Ectodermal cell (in vitro differentiated cells): ENCODE measurements around the gene NFKBIE.

Experiments used
- H3K27ac ChIP-seq: 2 replicates; pipeline ENCODE4 v1.7.0; 2013; ENCODE audit warnings: mild to moderate bottlenecking, low read depth, low read length; ENCODE audit not compliant: insufficient read depth, poor library complexity, severe bottlenecking
- H3K27me3 ChIP-seq: 2 replicates; pipeline ENCODE4 v1.7.0; 2013; ENCODE audit warnings: mild to moderate bottlenecking, low read length; ENCODE audit not compliant: insufficient read depth, control insufficient read depth, poor library complexity, severe bottlenecking
- H3K36me3 ChIP-seq: one replicate; pipeline ENCODE4 v1.7.0; 2013; ENCODE audit warnings: low read length; ENCODE audit not compliant: control insufficient read depth, insufficient read depth
- H3K4me1 ChIP-seq: one replicate; pipeline ENCODE4 v1.7.0; 2013; ENCODE audit warnings: low read length; ENCODE audit not compliant: control insufficient read depth, insufficient read depth
- H3K4me3 ChIP-seq: 2 replicates; pipeline ENCODE4 v1.7.0; 2013; ENCODE audit warnings: low read depth, low read length, control low read depth; ENCODE audit not compliant: insufficient read depth
- H3K9me3 ChIP-seq: 2 replicates; pipeline ENCODE4 v1.7.0; 2013; ENCODE audit warnings: mild to moderate bottlenecking, low read length, moderate library complexity; ENCODE audit not compliant: control insufficient read depth
- WGBS, 2 experiments: methylation state at CpG; one replicate each; pipeline ENCODE4 v1.1.7; 2013; ENCODE audit warnings: missing lambda C conversion rate in 2 of 2; 5-methylcytosine and 5-hydroxymethylcytosine counted together

NFKBIE gene

DNA sequence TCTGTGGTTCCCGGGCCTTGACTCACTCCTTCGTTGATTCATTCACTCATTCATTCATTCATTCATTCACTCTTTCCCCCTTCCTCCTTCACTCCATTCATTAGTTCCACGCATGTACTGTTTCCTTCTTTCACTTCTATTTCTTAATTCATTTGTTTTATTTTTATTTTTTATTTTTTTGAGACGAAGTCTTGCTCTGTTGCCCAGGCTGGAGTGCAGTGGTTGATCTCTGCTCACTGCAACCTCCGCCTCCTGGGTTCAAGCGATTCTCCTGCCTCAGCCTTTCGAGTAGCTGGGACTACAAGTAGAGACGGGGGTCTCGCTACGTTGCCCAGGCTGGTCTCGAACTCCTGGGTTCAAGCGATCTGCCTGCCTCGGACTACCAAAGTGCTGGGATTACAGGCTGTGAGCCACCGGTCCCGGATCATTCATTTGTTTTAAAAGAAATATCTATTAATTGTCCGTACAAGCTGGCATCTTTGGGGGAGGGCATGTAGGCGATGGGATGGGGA is 427 bp upstream of the NFKBIE start:
- Histone ChIP-seq H3K4me1 (peaks cover 46% of the 10 kb centered on the region), H3K4me3 (peak overlapping the region; percentile 66)

DNA sequence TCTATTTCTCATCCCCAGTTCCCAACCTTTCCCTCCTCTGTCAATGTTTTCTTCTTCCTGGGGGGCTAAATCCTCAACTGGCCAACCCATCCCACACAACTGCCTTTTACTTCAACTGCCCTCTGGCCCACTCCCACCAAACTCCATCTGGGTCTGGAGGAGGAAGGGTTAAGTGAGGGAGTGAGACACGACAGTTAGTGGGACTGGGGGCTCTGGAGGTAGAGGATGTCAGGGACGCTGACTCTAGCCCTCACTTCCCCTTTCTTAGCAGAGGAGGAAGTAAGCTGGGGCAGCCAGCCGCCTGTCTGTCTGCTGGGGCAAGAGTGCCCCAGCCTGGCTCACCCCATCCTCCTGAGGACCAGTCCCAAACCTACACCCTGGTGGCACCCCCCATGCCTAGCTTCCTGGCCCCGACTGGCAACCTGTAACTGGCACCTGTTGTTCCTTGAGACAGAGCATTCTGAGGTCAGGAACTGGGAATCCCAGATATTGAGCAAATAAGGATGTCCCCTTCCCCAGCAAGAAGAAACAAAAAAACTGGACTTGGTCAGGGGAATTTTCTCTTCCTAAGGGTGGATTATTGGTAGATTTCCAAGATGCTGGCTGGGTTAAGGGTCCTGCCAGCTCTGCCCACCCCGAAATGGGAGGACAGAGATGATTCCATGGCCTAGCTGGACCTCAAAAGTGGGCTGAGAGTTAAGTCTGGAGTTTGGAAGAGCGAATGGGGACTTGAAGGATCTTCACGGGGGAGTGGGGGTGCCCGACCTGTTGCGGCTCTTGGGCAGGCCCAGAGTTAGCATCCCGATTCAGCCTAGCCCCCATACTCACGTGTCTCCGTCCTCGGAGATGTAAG is 971 bp downstream of the NFKBIE start:
- H3K9me3 ChIP-seq = no peaks in the 10 kb centered on the region
- H3K27ac ChIP-seq = no peak overlapping the region
- peaks cover 41% of the 10 kb centered on the region for H3K4me1 ChIP-seq
- peaks cover 7% of the 10 kb centered on the region for H3K27me3 ChIP-seq
- peaks cover 4% of the 10 kb centered on the region for H3K36me3 ChIP-seq
- WGBS, 2 experiments = 10 to 14% methylated on average over 13 of the region's 13 CpGs
- peak overlapping the region; percentile 66 for H3K4me3 ChIP-seq

More for the DNA sequence above, 427 bp upstream of the NFKBIE start:
- Histone ChIP-seq H3K9me3 (no peaks in the 10 kb centered on the region), H3K36me3 (peaks cover 4% of the 10 kb centered on the region), H3K27me3 (peaks cover 17% of the 10 kb centered on the region), H3K27ac (no peak overlapping the region)
- 70 to 73% methylated on average over 17 of the region's 17 CpGs for WGBS, 2 experiments

DNA sequence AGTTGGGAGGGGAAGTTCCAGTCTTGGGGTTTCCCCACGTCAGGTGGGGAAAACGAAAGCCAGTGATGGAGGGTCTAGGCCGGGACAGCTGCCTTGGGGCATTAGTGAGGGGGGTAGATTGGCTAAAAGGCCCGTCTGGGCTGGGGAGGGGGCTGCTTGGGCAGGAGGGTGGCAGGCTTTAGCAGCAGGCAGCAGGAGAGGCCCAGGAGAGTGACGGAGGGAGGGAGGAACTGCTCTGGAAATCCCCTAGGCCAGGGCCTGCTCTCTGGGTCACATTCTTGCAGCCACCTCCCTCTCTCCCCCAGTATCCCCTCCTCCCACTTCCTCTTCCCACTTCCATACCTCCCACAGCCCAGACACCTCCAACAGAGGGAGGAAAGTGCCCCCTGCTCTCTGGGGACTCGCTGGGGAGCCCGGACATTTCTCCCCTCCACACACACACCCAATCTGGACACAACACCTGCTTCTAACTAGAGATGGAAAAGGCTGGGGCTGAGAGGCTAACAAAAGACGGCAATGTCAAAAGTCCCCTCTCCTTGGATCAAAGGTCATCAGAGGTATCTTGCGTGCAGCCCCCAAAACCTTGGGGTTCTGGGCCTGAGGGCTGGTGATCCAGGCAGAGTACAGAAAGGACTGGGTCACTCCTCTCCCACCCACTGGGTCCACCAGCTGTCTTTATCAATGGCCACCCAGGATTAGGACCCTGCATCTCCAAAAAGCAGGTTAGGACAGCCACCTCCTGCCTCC is 1.8 kb downstream of the NFKBIE start:
- H3K4me1 ChIP-seq = peaks cover 34% of the 10 kb centered on the region
- H3K27ac ChIP-seq = no peak overlapping the region
- H3K4me3 ChIP-seq = peak overlapping the region; percentile 66
- H3K9me3 ChIP-seq = no peaks in the 10 kb centered on the region
- WGBS, 2 experiments = 45 to 46% methylated on average over 8 to 9 of the region's 9 CpGs
- peaks cover 4% of the 10 kb centered on the region for H3K36me3 ChIP-seq
- H3K27me3 ChIP-seq = no peaks in the 10 kb centered on the region

DNA sequence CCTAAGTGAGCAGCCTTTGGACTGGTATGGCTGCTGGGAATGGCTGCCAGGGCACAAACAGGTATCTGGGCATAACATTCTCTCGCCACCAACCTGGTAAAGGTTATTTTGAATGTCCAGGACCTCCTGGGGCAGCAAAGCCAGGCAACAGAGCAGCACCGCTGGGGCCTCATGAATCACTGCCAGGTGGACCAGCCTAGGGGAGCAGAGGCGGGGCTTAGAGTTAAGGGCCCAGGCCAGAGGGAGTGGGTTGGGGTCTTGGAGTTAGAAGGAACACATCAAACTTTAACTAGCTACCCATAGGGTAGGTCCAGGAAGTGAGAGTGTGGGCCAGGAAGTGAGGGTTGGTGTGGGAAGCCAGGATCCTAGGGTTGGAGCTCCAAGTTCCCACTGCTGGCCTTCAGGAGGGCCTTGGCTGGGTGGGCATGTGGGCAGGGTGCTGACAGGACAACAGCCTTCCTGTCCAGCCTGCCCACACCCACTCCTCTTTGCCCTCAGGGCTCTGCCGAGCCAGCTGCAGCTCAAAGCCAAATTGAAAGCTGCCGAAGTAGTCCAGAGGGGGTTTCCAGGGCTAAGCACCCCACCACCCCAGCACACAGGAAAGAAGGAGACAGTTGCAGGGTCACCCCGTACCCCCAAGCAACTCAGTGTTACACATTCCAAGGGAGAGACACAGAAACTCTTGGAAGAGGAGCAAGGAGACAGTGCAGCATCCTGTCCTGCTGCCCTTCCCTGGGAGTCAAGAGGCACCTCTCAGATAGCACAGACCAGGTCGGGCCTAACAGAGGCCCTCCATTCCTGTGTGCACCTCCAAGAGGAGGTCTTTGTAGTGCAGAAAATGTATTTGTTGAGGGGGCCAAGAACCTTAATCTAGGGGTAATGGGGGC is 2.6 kb downstream of the NFKBIE start:
- Histone ChIP-seq H3K4me3 (no peak overlapping the region), H3K36me3 (peaks cover 4% of the 10 kb centered on the region), H3K27ac (no peak overlapping the region), H3K9me3 (no peaks in the 10 kb centered on the region), H3K27me3 (no peaks in the 10 kb centered on the region), H3K4me1 (peaks cover 31% of the 10 kb centered on the region)
- WGBS, 2 experiments = 78 to 85% methylated on average over 7 of the region's 7 CpGs

DNA sequence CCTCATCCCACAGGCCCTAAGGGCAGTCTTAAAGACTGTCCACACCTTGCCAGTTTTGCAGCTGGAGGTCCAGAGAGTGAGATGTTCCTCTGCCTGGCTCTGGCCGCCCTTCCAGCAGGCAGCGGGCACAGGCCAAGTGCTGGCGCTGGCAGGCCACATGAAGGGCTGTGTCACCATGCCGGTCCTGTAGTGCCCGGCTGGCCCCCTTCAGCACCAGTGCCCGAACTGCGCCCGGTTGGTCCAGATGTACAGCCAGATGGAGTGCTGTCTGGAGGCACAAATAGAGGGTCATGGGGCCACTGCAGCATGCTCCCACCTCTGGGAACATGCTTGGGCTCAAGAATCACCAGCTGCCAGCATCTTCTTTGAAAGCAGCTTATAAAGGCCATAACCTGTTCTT is 3.8 kb downstream of the NFKBIE start:
- Histone ChIP-seq H3K27me3 (no peaks in the 10 kb centered on the region), H3K4me3 (no peak overlapping the region), H3K36me3 (peaks cover 4% of the 10 kb centered on the region), H3K9me3 (no peaks in the 10 kb centered on the region), H3K27ac (no peak overlapping the region), H3K4me1 (peaks cover 33% of the 10 kb centered on the region)
- WGBS, 2 experiments = 96% methylated on average over 8 of the region's 8 CpGs

DNA sequence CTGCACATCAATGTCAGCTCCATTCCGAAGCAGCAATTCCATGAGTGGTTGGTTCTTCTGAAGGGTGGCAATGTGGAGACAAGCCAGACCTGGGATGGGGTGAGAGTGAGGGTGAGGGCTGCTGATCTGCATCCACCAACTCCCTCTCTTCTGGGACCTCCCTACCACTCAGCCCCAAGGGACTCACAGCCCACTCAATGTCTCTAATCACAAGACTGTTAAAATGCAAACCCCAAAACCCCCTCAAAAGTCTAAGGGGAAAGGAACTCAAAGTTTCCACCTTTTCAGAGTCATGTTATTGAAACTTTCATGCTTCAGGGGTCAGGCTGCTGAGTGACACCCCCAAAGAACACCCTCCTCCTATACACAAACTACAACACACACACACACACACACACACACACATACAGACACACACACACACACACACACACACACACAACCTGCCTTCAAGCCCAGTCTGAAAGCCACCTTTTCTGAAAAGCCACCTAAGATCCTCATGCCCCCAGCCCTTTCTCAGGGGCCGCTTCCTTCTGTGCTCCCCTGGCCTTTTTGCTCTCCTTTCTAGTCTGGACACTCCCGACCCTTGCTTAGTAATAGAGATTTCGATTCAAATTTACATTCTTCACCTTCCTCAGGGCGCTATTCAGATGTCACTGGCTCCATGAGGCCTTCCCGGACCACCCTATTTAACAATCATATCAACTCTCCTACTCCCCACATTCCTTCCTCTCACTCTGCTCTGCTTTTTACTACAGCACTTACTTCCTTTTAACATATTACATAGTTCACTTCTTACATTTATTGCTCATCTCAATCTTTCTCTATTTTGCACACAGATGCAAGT is 4.7 kb downstream of the NFKBIE start:
- Histone ChIP-seq H3K27ac (no peak overlapping the region), H3K9me3 (no peaks in the 10 kb centered on the region), H3K4me1 (peaks cover 33% of the 10 kb centered on the region), H3K4me3 (no peak overlapping the region), H3K36me3 (peaks cover 4% of the 10 kb centered on the region), H3K27me3 (no peaks in the 10 kb centered on the region)
- 92 to 97% methylated on average over 6 of the region's 6 CpGs for WGBS, 2 experiments

DNA sequence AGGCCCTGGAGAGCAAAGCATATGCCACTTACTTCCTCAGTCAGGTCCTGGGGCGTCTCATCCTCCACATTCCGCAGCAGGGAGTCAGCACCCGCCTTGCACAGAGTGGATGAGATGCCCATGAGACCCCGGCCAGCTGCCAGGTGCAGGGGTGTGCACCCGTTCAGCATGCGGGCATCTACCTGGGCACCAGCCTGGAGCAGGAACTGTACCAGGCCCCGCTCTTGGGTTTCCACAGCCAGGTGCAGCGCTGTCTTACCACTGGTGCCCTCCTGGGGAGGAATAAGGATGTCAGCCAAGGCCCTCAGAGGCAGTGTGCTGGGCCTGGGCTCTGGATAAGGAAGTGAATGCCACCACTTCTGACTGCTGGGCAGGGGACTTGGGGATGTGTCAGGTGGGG is 5.3 kb downstream of the NFKBIE start:
- Histone ChIP-seq H3K9me3 (no peaks in the 10 kb centered on the region), H3K27ac (no peak overlapping the region), H3K4me3 (no peak overlapping the region), H3K36me3 (peaks cover 4% of the 10 kb centered on the region), H3K4me1 (peaks cover 33% of the 10 kb centered on the region), H3K27me3 (no peaks in the 10 kb centered on the region)
- 93 to 96% methylated on average over 8 of the region's 8 CpGs for WGBS, 2 experiments

DNA sequence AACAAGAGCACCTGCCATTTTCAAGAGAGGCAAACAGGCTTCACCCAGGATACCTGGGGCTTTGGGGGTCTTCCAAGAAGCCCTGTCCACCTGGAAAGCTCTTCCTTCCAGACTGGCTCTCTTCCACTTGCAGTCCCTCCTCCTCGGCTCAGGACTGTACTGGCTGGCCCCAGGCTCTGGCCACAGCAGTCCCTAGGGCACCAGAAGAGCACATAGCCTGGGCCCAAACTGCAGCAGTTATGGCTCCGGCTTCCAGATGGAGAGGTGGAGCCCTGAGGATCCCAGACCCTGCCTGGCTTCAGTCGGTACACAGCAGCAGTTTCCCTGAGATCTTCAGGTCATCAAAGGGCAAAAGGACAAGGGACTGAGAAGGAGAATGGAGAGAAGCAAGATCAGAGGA is 6.4 kb downstream of the NFKBIE start:
- H3K36me3 ChIP-seq = peaks cover 8% of the 10 kb centered on the region
- 91 to 93% methylated on average over 3 of the region's 3 CpGs for WGBS, 2 experiments
- H3K27me3 ChIP-seq = no peaks in the 10 kb centered on the region
- no peaks in the 10 kb centered on the region for H3K9me3 ChIP-seq
- peaks cover 24% of the 10 kb centered on the region for H3K4me1 ChIP-seq
- H3K4me3 ChIP-seq = no peak overlapping the region
- H3K27ac ChIP-seq = no peak overlapping the region

DNA sequence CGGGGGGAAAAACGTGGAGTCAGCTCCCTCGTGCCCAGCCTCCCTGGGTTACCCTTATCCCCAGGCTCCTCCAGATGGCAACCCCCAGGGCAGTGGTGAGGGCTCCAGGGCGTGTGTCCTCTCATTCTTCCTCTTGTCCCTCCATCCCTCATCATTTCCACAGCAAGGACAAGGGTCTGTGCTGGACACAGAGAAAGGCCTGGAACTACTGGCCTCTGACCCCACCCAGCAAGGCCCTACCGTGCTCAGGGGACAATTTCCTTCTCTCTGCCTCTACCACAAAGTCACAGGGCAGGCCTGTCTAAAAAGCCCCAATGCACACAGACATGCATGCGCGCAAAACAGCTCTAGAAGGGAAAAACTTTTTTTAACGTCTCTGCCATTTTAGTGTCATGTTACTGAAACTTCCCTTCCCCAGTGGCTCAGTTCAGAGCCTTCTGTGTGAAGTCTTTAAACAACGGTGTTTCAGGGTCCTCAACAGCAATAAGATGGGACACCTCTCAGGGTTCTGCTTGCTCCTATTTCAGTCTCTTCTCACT is 7.0 kb downstream of the NFKBIE start:
- peaks cover 12% of the 10 kb centered on the region for H3K36me3 ChIP-seq
- WGBS, 2 experiments = 83 to 86% methylated on average over 9 of the region's 9 CpGs
- H3K4me1 ChIP-seq = peaks cover 19% of the 10 kb centered on the region
- no peak overlapping the region for H3K27ac ChIP-seq
- H3K9me3 ChIP-seq = no peaks in the 10 kb centered on the region
- H3K4me3 ChIP-seq = no peak overlapping the region
- no peaks in the 10 kb centered on the region for H3K27me3 ChIP-seq
